ENCODE results near the gene MRPS18B.

The MRPS18B gene

DNA sequence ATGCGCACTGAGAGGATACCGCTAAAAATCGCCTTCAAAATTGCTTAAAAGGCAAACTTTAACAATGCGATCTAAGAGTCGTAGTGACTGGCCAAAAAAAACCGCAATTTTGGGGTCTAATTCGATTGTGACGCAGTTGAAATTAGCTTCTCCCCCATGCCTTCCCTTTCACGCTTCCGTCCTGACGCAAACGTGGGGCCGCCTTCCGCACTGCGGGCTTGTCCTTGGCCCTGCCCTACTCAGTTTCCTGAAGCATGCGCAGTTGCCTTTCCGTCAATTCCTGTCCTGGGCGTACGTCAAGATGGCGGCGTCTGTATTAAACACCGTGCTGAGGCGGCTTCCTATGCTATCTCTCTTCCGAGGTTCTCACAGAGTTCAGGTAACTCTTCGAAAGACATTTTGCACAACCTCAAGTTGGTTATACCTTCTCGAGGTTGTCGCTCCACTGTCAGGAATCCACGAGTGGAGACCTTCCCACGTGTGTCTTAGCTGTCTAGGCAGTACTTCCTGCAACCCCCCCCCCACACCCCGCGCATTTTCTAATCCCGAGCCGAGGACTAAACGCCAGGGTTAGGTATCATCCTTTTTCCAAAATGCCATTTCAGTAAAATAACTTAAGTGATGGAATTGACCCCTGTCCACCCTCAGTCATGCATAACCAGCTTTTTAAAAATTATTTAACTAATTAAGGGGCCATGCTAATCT is at the start of gene MRPS18B:
TSS of gene MRPS18B (plus strand) at position 276 of the 705 bp plus-strand sequence. CDS start at position 302, 26 bp downstream.
- peak; percentile 99 for DNase-seq

DNA sequence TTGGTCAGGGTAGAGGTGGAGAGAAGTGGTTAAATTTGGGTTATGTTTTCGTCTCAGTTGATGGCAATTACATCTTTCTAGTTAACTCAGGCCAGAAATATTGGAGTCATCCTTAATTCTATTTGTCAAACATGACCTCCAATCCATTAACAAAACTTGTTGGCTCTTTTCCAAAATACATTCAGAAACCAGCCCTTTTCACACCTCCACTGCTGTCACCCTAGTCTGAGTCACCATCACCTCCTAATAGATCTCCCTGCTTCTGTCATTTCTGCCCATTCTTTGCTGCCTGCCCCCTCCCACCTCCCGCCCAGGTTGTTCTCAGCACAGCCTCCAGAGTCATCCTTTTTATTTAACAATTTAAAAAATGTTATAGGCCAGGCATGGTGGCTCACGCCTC is 49.4 kb upstream of the MRPS18B start:
- DNase-seq, result no peak

DNA sequence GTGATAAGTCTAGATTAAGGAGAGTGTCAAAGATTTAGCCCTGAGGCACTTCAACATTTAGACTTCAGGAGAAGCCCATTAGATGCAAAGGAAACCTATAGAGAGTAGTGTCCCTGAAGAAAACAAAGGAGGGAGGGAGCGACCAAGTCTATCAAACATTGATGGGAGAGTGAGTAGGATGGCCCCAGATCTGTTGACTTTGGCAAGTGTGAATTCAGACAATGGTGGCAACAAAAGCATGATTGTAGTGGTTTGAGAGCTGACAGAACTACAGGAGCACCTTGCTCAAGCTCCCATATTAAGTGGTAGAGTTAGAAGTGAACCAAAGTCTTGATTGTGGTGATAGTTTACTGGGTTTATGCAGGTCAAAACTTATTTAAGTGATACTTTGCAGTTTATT is 47.4 kb upstream of the MRPS18B start:
- DNase-seq, result no peak

DNA sequence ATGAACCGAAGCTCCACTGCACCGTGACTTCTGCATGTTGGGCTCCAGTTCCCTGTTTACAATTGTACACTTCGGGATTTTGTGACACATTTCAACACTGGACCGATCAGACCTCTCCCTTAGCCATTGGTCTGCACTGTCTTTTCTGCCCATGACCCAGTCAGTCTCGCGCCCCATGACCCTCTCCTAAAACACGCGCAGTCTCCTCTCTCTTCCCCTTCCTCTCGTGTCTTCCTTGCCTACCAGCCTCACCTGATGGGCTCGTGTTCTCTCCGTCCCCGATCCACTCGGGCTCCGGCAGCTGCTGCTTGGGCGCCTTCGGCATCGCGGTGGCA is 46.9 kb upstream of the MRPS18B start:
- no peak for DNase-seq

DNA sequence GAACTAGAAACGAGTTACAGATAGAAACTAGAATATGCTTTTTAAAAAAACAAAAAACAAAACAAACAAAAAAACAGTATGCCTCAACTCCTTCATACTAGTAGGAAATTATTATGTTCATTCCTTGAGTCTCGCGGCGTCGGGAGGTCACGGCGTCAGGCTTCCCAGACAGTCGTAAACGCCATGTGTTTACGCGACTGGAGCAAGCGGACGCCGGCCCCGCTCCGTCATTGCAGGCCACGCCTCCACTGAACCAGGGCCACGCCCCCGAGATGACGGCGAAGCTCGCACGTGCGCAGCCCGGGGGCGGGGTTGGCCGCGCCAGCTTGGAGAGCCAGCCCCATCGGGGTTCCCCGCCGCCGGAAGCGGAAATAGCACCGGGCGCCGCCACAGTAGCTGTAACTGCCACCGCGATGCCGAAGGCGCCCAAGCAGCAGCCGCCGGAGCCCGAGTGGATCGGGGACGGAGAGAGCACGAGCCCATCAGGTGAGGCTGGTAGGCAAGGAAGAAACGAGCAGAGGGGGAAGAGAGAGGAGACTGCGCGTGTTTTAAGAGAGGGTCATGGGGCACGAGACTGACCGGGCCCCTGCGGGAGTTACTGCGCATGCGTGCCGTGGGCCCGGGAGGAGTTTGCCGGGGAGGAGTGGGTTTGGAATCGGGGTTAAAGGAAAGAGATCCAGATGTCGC is 46.4 kb upstream of the MRPS18B start, which contains the start of gene ABCF1:
TSS of gene ABCF1 (plus strand) at position 368 of the 687 bp plus-strand sequence. CDS start at position 414, 46 bp downstream.
- peak; percentile 99 for DNase-seq

DNA sequence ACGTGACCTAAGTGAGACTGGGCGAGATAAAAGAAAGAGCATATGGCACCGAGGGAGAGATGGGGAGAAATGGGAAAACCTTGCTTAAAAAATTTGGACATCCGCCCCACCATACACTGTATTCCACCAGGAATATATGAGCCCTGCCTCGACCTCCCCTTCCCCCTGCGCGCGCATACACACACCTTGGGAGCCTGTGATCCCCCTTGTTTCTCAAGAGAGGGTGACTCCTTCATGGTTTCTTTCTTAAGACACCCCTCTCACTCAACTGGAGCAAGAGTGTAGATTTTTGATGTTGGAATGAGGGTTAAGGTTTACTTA is 45.9 kb upstream of the MRPS18B start:
- no peak for DNase-seq

DNA sequence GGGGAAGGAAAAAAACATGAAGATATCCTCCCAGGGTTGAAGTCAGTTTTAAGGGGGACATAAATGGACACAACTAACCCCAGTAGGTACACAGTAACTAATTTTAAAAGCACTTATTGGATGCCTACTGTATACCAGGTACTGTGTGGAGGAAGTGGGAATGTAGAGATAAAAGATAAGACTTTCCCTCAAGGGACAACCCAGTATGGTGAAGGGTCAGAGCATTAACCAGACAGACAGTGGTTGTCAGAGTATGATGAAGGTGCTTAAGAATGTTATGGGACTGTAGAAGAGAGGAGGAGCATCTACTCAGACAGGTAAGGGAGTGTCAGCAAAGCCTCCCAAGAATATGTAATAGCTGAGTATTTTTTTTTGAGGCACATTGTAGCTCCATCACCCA is 45.5 kb upstream of the MRPS18B start:
- DNase-seq, result no peak

DNA sequence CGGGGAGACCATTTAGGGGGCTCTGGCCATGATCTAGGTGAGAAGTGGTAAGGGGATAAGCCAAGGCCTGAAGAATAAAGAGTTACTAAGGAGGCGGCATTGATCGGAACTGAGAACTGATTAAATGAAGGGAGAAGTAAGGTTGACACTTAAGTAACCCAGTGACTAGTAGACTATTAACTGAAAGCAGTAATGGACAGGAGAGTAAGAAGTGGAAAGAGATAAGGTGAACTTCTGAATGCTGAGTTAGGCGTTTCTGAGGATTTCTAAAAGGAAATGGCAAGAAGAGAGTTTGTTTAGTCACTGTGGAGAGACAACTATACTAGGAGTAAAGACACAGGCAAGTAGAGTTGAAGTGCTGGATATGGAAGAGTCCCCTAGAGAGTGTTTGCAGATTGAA is 44.5 kb upstream of the MRPS18B start:
- DNase-seq, result no peak

DNA sequence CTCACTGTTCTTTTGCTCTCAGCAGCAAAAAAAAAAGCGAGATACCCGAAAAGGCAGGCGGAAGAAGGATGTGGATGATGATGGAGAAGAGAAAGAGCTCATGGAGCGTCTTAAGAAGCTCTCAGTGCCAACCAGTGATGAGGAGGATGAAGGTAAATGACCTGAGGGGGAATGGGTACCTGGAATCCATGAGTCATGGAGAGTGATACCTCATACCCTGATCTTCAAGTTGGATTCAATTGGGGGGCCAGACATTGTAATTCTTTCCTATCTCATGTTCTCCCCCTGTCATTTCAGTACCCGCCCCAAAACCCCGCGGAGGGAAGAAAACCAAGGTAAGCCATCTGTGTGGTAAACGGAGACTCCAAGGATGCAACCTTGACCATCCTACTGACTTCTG is 39.6 kb upstream of the MRPS18B start:
- no peak for DNase-seq

DNA sequence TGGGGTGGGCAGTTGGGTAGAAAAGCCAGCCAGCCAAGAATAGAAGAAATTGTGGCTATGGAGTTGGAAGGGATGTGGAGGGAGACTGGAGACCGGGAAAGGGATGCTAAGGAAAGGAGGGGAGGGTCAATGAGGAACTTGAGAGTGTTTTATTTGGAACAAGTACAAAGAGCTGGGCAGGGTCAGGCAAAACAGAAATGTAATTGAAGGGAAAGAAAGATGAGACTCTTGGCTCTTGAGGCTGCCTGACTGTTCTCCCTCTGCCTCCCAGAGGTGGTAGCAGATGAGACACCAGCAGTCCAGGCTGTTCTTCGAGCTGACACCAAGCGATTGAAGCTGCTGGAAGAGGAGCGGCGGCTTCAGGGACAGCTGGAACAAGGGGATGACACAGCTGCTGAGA is 33.7 kb upstream of the MRPS18B start:
- no peak for DNase-seq

DNA sequence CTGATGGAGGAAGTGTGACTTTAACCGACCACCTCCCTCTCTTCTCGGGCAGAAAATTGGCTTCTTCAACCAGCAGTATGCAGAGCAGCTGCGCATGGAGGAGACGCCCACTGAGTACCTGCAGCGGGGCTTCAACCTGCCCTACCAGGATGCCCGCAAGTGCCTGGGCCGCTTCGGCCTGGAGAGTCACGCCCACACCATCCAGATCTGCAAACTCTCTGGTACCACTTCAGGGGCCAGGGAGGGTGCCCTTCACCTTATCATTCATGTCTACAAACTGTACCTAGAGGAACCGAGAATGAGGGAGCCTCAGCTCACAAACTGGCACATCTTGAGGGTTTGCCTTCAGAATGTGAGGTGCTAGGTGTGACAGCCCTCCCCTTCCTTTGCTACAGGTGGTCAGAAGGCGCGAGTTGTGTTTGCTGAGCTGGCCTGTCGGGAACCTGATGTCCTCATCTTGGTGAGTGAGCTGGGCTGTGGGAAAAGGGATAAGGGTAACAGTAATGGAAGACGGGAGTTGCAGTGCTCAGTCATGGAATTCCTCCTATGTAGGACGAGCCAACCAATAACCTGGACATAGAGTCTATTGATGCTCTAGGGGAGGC is 27.8 kb upstream of the MRPS18B start:
- DNase-seq, result no peak

DNA sequence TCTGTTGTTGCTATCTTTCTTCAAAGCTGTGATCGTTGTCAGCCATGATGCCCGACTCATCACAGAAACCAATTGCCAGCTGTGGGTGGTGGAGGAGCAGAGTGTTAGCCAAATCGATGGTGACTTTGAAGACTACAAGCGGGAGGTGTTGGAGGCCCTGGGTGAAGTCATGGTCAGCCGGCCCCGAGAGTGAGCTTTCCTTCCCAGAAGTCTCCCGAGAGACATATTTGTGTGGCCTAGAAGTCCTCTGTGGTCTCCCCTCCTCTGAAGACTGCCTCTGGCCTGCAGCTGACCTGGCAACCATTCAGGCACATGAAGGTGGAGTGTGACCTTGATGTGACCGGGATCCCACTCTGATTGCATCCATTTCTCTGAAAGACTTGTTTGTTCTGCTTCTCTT is 27.1 kb upstream of the MRPS18B start:
- no peak for DNase-seq

DNA sequence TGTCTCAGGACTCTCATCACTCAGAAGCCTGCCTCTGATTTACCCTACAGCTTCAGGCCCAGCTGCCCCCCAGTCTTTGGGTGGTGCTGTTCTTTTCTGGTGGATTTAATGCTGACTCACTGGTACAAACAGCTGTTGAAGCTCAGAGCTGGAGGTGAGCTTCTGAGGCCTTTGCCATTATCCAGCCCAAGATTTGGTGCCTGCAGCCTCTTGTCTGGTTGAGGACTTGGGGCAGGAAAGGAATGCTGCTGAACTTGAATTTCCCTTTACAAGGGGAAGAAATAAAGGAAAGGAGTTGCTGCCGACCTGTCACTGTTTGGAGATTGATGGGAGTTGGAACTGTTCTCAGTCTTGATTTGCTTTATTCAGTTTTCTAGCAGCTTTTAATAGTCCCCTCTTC is 26.6 kb upstream of the MRPS18B start:
- no peak for DNase-seq

DNA sequence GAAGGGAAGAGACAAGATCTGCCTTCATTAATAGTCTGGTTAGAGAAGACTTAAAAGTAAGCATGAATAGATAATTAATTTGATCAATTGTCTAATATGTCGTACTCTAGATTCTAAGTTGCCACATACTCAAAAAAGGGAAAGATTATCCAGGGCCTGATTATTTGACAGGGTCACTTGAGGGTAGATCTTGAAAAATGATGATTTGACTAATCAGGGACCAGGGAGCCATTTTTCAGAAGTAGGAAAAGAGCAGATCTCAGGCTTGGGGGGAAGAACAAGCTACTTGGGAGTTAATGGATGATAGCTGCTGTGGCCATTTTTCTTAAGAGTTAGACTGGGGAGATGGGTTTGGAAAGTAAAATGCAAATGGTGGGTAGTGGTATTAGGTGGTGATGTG is 25.4 kb upstream of the MRPS18B start:
- DNase-seq, result no peak

DNA sequence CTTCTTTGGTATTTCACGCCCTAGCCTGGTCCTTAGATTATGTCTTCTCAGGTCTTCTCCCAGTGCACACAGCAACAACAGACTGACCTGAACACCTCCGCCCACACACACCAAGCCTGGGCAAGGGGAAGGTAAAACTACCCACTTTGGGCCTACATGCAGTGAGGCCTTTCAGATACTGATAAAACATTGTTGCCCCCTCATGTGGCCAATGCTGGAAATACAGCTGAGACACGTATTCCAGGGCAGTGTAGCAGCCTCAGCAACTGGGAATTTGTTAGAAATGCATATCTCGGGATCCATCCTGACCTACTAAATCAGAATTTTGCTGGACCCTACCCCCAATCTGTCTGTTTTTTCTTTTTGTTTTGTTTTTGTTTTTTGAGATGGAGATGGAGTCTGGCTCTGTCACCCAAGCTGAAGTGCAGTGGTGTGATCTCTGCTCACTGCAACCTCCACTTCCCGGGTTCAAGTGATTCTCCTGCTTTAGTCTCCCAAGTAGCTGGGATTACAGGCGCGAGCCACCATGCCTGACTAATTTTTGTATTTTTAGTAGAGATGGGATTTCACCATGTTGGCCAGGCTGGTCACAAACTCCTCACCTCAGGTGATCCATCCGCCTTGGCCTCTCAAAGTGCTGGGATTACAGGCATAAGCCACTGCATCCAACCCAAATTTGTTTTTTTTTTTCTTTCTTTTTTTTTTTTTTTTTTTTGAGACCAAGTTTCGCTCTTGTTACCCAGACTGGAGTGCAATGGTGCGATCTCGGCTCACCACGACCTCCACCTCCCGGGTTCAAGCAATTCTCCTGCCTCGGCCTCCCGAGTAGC is 20.1 kb upstream of the MRPS18B start:
- peak; percentile 79 for DNase-seq

DNA sequence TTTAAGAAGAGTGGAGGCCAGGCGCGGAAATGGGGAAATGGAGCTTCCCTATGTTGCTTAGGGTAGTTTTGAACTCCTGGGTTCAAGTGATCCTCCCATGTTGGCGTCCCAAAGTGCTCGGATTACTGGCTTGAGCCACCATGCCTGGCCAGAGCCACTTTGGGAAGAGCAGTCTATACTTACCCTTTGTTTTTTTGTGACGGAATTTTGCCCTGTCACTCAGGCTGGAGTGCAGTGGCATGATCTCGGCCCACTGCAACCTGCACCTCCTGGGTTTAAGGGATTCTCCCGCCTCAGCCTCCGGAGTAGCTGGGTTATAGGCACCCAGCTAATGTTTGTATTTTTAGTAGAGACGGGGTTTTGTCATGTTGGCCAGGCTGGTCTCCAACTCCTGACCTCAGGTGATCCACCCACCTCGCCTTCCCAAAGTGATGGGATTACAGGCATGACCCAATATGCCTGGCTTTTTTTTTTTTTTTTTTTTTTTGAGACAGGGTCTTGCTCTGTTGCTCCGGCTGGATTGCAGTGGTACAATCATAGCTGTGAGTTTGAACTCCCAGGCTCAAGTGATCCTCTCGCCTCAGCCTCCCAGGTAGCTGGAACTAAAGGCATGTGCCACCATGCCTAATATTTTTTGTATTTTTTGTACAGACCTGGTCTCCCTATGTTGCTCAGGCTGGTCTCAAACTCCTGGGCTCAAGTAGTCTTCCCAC is 18.6 kb upstream of the MRPS18B start:
- no peak for DNase-seq

DNA sequence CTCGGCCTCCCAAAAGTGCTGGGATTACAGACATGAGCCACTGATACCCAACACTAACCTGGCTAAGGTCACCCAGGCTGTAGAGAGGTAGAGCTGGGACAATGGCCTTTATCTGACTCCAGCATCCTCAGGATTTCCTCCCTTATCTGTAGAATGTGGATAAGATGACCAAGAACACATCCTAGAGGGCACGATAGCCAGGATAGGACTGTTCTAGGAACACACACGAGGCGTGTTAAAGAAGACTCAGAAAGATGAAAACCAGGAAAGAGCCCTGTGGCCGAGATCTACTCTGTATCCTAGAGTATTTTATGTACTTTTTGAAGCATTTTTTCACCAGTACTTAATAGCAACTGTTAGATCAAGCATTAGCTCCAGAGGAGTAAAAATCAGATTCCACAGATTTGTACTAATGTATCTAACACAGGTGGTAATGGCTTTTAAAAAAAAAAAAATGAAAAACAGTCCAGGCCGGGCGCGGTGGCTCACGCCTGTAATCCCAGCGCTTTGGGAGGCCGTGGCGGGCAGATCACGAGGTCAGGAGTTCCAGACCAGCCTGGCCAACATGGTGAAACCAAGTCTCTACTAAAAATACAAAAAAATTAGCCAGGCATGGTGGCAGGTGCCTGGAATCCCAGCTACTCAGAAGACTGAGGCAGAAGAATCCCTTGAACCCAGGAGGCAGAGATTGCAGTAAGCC is 17.9 kb upstream of the MRPS18B start:
- DNase-seq, result no peak

DNA sequence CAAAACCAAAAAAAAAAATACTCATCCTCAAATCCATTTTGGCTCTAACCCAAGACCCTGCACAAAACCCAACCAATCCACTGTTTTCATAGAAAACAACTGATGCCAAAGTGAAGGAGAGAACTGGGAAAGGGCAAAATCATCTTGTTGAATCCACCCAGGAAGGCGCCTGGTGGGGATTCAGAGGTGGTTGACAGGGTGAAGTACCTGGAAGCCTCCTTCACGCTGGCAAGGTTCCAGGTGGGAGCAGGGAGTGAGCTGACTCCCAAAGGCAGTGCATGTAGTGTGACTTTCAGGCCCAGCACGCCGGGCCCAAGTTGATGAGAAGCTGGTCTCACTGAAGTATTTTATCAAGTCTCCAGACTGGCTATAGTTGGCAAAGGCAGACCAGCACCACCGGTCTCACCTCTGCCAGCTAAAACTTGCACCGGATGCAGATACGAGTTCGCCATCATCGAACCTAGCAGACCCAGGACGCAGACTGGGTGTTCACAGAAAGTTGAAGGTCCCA is 17.1 kb upstream of the MRPS18B start:
- DNase-seq, result peak; percentile 27

DNA sequence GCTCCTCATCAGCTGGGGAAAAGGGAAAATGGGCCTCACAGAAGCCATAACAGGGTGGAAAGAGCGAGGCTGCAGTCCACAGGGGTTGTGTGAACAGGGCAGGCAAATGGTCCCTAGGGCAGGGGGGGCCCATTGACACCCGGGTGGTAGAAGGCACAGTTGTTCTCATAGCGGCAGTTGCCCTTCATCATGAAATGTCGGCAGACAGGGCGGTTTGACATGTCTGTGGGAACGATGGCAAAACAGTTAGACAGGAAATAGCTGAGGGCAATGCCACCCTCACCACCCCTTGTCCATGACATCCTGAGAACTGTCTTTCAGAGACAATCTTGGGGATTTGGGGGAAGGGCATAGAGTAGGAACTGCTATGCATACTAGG is 16.2 kb upstream of the MRPS18B start:
- no peak for DNase-seq

DNA sequence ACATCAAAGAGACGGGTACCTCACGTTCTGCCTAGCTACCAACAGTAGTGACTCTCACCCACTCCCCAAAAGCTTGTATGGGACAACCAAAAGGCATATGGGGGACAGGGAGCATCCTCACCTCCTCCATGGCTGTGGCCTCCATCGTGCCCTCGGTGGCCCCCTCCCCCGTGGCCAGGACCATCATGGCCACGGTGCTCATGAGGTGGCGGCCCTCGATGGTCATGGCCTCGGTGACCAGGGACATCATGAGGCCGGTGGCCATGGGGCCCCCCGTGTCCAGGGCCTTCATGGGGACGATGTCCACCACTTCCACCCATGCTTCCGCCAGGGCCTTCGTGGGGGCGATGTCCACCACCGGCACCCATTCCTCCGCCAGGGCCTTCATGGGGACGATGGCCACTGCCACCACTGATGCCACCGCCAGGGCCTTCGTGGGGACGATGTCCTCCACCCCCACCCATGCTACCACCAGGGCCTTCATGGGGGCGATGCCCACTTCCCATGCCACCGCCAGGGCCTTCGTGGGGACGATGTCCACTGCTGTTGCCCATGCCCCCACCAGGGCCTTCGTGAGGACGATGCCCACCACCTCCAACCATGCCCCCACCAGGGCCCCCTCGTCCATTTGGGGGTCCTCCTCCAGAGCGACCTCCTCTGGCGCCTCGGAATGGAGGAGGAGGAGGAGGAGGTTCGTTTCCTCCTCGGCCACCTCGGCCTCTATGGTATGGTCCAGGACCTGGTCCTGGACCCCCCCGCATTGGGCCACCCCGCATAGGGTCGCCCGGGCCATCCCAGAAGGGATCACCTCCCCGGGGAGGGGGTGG is 15.6 kb upstream of the MRPS18B start:
- peak; percentile 28 for DNase-seq

DNA sequence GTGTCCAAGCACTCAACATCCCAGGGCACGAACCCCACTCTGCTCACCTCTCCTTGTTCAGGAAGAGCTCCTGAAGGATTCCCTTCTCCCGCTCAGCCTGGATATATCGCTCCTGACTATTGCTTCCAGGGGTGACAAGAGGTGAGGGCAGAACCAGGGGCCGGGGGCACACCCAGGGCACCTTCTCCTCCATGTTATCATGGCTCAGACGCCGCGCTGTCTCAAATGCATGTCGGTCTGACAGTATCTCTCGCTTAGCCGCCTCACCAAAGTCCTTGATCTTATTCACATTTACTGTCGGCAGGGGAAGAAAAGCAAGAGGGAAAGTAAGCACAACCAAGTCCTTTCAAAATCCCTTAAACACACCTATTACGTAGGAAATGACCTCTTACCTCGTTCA is 13.7 kb upstream of the MRPS18B start:
- DNase-seq, result no peak
